GM12878 (cell line): ENCODE results near the gene GPC2. TPM values are rescaled to one million over a fixed set of nuclear protein-coding genes. Genes with fewer than 3 reads are reported as not detected.

Experiments used
- CHD1 ChIP-seq: IDR thresholded peaks from 2 replicates; pipeline ENCODE4 v1.6.1; 2012; ENCODE audit warnings: low read depth, low read length, improper control_type of control experiment
- CREM ChIP-seq: IDR thresholded peaks from 2 replicates; pipeline ENCODE4 v1.6.1; 2014; ENCODE audit warnings: antibody characterized with exemption, low read depth
- EP300 ChIP-seq, 2 experiments: fragments of 150-350 bp in 1 of 2; IDR thresholded peaks; 2 replicates each; pipeline ENCODE4 v1.6.1; 2011 to 2012; ENCODE audit warnings: low read depth in 2 of 2, low read length in 2 of 2, borderline replicate concordance in 1 of 2, improper control_type of control experiment in 1 of 2, inconsistent platforms in 1 of 2; ENCODE audit not compliant: control insufficient read depth in 1 of 2
- HCFC1 ChIP-seq: fragments of 150-350 bp; IDR thresholded peaks from 2 replicates; pipeline ENCODE4 v1.6.1; 2014; ENCODE audit warnings: low read length
- HDGF ChIP-seq: fragments of 450-650 bp; IDR thresholded peaks from 2 replicates; pipeline ENCODE4 v1.6.1; 2016; ENCODE audit warnings: antibody characterized with exemption
- KLF5 ChIP-seq: fragments of 450-650 bp; IDR thresholded peaks from 2 replicates; pipeline ENCODE4 v1.6.1; 2014; ENCODE audit warnings: mild to moderate bottlenecking; ENCODE audit not compliant: partially characterized antibody
- MEF2B ChIP-seq: fragments of 450-650 bp; IDR thresholded peaks from 2 replicates; pipeline ENCODE4 v1.6.1; 2018; ENCODE audit warnings: mild to moderate bottlenecking, moderate library complexity; ENCODE audit not compliant: partially characterized antibody, poor library complexity, severe bottlenecking
- NR2C2 ChIP-seq: IDR thresholded peaks from 2 replicates; pipeline ENCODE4 v1.6.1; 2011; ENCODE audit warnings: borderline replicate concordance, low read depth; ENCODE audit not compliant: control insufficient read depth, insufficient read length
- PAX8 ChIP-seq: fragments of 450-650 bp; IDR thresholded peaks from 2 replicates; pipeline ENCODE4 v1.6.1; 2017; ENCODE audit warnings: mild to moderate bottlenecking, moderate library complexity
- POLR2AphosphoS5 ChIP-seq: IDR thresholded peaks from 2 replicates; pipeline ENCODE4 v1.6.1; 2011; ENCODE audit warnings: mild to moderate bottlenecking, low read length, inconsistent platforms
- RB1 ChIP-seq: fragments of 450-650 bp; formaldehyde crosslinking; IDR thresholded peaks from 2 replicates; pipeline ENCODE4 v1.6.1; 2017; ENCODE audit warnings: mild to moderate bottlenecking, borderline replicate concordance
- SMARCA5 ChIP-seq: fragments of 450-650 bp; IDR thresholded peaks from 2 replicates; pipeline ENCODE4 v1.6.1; 2017; ENCODE audit warnings: mild to moderate bottlenecking
- YY1 ChIP-seq: IDR thresholded peaks from 2 replicates; pipeline ENCODE4 v1.6.1; 2011; ENCODE audit warnings: low read depth, mild to moderate bottlenecking, low read length
- ZBTB40 ChIP-seq: fragments of 450-650 bp; IDR thresholded peaks from 2 replicates; pipeline ENCODE4 v1.6.1; 2016; ENCODE audit warnings: mild to moderate bottlenecking, moderate library complexity, borderline replicate concordance
- ZNF207 ChIP-seq: fragments of 450-650 bp; IDR thresholded peaks from 2 replicates; pipeline ENCODE4 v1.6.1; 2014; ENCODE audit warnings: antibody characterized with exemption, mild to moderate bottlenecking, borderline replicate concordance
- polyA plus RNA-seq, 11 experiments: library from polyadenylated mRNA; depleted of rRNA in 4 of 11; unstranded in 6 of 11; stranded (reverse) in 5 of 11; fragments of >200 nt; fragmentation: Nextera tagmentation in 4 of 11; fragmentation: Illumina TruSeq in 1 of 11; extraction: Ambion mirVana in 4 of 11; extraction: Trizol in 1 of 11; gene quantifications; 1 replicate in 1 of 11; 2 replicates in 10 of 11; pipeline versions ENCODE4 v1.2.1 to v1.2.3, GENCODE V29; 2011 to 2016; ENCODE audit warnings: inconsistent platforms in 2 of 11, missing spikeins in 2 of 11, low read depth in 1 of 11
- total RNA-seq, 4 experiments: library from RNA; depleted of rRNA in 3 of 4; stranded (reverse); fragments of >200 nt in 3 of 4; fragmentation: Illumina TruSeq in 1 of 4; extraction: Trizol in 1 of 4; gene quantifications; 2 replicates each; pipeline versions ENCODE4 v1.2.1 to v1.2.3, GENCODE V29; 2013 to 2021
- TF ChIP-seq, protein P1 (sequence below): fragments of 450-650 bp; IDR thresholded peaks from 2 replicates; pipeline ENCODE4 v1.6.1; 2018; ENCODE audit warnings: mild to moderate bottlenecking, low read depth, moderate library complexity; ENCODE audit not compliant: partially characterized antibody
- TF ChIP-seq, protein P2 (sequence below), 3 experiments: IDR thresholded peaks in 2 of 3; conservative IDR thresholded peaks in 1 of 3; 2 replicates each; pipeline ENCODE4 v1.5.1; 2011; ENCODE audit warnings: low read depth in 3 of 3, low read length in 3 of 3, mild to moderate bottlenecking in 3 of 3, control low read depth in 2 of 3, moderate library complexity in 2 of 3, inconsistent platforms in 1 of 3, mixed read lengths in 1 of 3; ENCODE audit not compliant: control insufficient read depth in 2 of 3, insufficient read depth in 1 of 3; ENCODE audit errors: extremely low read depth in 1 of 3
- TF ChIP-seq, protein P3 (sequence below): fragments of 450-650 bp; IDR thresholded peaks from 2 replicates; pipeline ENCODE4 v1.6.1; 2016; ENCODE audit warnings: mild to moderate bottlenecking

Gene GPC2
- total and polyA plus RNA-seq, 10 of the 15 experiments (the other 5 are each of a cell fraction or from before 2014, with no cell fraction given): 0.19 to 6.3 (median 0.77) TPM

GRCh38 chr7:100126931-100127865 lies 50.0 kb downstream of the GPC2 start, which contains the start of gene MBLAC1 (continued):
- peak; percentile 98 for TF ChIP-seq CHD1
- TF ChIP-seq HCFC1: peak; percentile 17; the same call in 1 of the 2 replicates
- TF ChIP-seq, protein P1, sequence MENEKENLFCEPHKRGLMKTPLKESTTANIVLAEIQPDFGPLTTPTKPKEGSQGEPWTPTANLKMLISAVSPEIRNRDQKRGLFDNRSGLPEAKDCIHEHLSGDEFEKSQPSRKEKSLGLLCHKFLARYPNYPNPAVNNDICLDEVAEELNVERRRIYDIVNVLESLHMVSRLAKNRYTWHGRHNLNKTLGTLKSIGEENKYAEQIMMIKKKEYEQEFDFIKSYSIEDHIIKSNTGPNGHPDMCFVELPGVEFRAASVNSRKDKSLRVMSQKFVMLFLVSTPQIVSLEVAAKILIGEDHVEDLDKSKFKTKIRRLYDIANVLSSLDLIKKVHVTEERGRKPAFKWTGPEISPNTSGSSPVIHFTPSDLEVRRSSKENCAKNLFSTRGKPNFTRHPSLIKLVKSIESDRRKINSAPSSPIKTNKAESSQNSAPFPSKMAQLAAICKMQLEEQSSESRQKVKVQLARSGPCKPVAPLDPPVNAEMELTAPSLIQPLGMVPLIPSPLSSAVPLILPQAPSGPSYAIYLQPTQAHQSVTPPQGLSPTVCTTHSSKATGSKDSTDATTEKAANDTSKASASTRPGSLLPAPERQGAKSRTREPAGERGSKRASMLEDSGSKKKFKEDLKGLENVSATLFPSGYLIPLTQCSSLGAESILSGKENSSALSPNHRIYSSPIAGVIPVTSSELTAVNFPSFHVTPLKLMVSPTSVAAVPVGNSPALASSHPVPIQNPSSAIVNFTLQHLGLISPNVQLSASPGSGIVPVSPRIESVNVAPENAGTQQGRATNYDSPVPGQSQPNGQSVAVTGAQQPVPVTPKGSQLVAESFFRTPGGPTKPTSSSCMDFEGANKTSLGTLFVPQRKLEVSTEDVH: peak; percentile 43
- TF ChIP-seq KLF5: peak; percentile 93
- no peak for TF ChIP-seq ZNF207
- TF ChIP-seq, protein P2, sequence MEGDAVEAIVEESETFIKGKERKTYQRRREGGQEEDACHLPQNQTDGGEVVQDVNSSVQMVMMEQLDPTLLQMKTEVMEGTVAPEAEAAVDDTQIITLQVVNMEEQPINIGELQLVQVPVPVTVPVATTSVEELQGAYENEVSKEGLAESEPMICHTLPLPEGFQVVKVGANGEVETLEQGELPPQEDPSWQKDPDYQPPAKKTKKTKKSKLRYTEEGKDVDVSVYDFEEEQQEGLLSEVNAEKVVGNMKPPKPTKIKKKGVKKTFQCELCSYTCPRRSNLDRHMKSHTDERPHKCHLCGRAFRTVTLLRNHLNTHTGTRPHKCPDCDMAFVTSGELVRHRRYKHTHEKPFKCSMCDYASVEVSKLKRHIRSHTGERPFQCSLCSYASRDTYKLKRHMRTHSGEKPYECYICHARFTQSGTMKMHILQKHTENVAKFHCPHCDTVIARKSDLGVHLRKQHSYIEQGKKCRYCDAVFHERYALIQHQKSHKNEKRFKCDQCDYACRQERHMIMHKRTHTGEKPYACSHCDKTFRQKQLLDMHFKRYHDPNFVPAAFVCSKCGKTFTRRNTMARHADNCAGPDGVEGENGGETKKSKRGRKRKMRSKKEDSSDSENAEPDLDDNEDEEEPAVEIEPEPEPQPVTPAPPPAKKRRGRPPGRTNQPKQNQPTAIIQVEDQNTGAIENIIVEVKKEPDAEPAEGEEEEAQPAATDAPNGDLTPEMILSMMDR (IDR thresholded peaks at IDR 0.05 in 2 of 3, conservative IDR thresholded peaks at IDR 0.05 in 1 of 3; ENCODE audit: control insufficient read depth in 2 of 3, extremely low read depth in 1 of 3, insufficient read depth in 1 of 3, low read depth in 3 of 3, low read length in 3 of 3): 0 out of 6 replicates have a peak, but pooled peaks of 1 of the 3 experiments have one; percentile 1
- no peak; a peak in 1 of 4 replicates for TF ChIP-seq EP300 (IDR thresholded peaks at IDR 0.05; ENCODE audit: borderline replicate concordance in 1 of 2, control insufficient read depth in 1 of 2, low read depth in 2 of 2, low read length in 2 of 2)
- TF ChIP-seq MEF2B: no peak
- peak; percentile 82 for TF ChIP-seq HDGF
- TF ChIP-seq POLR2AphosphoS5: peak; percentile 91
- TF ChIP-seq ZBTB40: peak; percentile 55; the same call in 1 of the 2 replicates
- no peak for TF ChIP-seq RB1
- TF ChIP-seq YY1: peak; percentile 96
- no peak for TF ChIP-seq PAX8
- TF ChIP-seq SMARCA5: peak; percentile 75
- peak; percentile 25; the same call in 1 of the 2 replicates for TF ChIP-seq CREM
- no peak for TF ChIP-seq NR2C2
- TF ChIP-seq, protein P3, sequence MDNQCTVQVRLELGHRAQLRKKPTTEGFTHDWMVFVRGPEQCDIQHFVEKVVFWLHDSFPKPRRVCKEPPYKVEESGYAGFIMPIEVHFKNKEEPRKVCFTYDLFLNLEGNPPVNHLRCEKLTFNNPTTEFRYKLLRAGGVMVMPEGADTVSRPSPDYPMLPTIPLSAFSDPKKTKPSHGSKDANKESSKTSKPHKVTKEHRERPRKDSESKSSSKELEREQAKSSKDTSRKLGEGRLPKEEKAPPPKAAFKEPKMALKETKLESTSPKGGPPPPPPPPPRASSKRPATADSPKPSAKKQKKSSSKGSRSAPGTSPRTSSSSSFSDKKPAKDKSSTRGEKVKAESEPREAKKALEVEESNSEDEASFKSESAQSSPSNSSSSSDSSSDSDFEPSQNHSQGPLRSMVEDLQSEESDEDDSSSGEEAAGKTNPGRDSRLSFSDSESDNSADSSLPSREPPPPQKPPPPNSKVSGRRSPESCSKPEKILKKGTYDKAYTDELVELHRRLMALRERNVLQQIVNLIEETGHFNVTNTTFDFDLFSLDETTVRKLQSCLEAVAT: peak; percentile 84
